Pancreas (tissue), 10 donors: ENCODE results near the gene PRDM16. TPM values are rescaled to one million over a fixed set of nuclear protein-coding genes. Genes with fewer than 3 reads are reported as not detected.

Experiments used
- ATAC-seq, 4 donors: fragments of 200-7000 bp; cut with Tn5 transposase; one replicate each; pipeline versions ENCODE4 v1.8.0 to v1.9.1; 2020; ENCODE audit warnings: mild to moderate bottlenecking in 4 of 4, moderate library complexity in 4 of 4
- DNase-seq, 6 donors: peaks; one replicate each; pipeline ENCODE4 v3.0.0-alpha.2; 2020
- FAIRE-seq: peaks from 2 replicates; lab custom pipeline; 2012; peaks lifted over from hg19 to GRCh38; lab: Jason Lieb, UNC
- H3K27ac ChIP-seq, 4 donors: fragments of 200-600 bp; sonication (generic); 1 replicate in 3 of 4; 2 replicates in 1 of 4; pipeline versions ENCODE4 v1.5.0 to v1.8.0; 2020
- H3K27me3 ChIP-seq, 4 donors: fragments of 200-600 bp; one replicate each; pipeline ENCODE4 v1.8.0; 2021
- H3K36me3 ChIP-seq, 3 donors: fragments of 200-600 bp; sonication (generic) in 1 of 3; one replicate each; pipeline versions ENCODE4 v1.5.0 to v1.8.0; 2020 to 2021
- H3K4me1 ChIP-seq, 3 donors: fragments of 200-600 bp; one replicate each; pipeline ENCODE4 v1.8.0; 2021
- H3K4me3 ChIP-seq, 4 donors: fragments of 200-600 bp; sonication (generic) in 2 of 4; one replicate each; pipeline versions ENCODE4 v1.5.0 to v1.8.0; 2020 to 2021
- H3K9me3 ChIP-seq, 4 donors: fragments of 200-600 bp; one replicate each; pipeline ENCODE4 v1.8.0; 2021
- CTCF ChIP-seq, 4 donors: fragments of 200-600 bp; sonication (generic) in 3 of 4; IDR thresholded peaks; one replicate each; pipeline versions ENCODE4 v1.5.0 to v1.8.0; 2021; ENCODE audit warnings: antibody characterized with exemption in 4 of 4
- WGBS, 2 donors: extraction: QIAGEN DNeasy Blood & Tissue Kit; methylation state at CpG; one replicate each; pipeline ENCODE4 v1.1.7; 2013; 5-methylcytosine and 5-hydroxymethylcytosine counted together
- intact Hi-C, 3 donors: fragments of 100-400 bp; cut with DNase I; formaldehyde crosslinking; loops; one replicate each; pipeline versions ENCODE4 v1.11.1 to v1.14.2; 2022
- polyA plus RNA-seq, 2 donors: library from polyadenylated mRNA; stranded (reverse); fragments of 200-250 nt; gene quantifications; one replicate each; pipeline ENCODE4 v1.2.3, GENCODE V29; 2013
- total RNA-seq, 6 donors: library from RNA; stranded (reverse); fragmentation: NEBNext Ultra II Directional in 4 of 6; extraction: Animal tissue kit (Norgen Biotek cat#: 25700) in 4 of 6; gene quantifications; one replicate each; pipeline versions ENCODE4 v1.2.1 to v1.2.4, GENCODE V29; 2021 to 2023
- donor health status: healthy with polysubstance abuse.
- donor health status: DM: no; HTN: no; CAD: no; lungs with moderate emphysema.
- donor health status: DM: no; HTN: no; CAD: no.
- donor health status: control.
- donor health status: control.
- donor health status: Bipolar disorder and iron deficiency.
- donor health status: DM: yes; HTN: yes; CAD: no.
- donor health status: DM: no; HTN: no; CAD: no.
- donor health status: DM: no; HTN: no; CAD: no.
- donor health status: DM: yes; HTN: yes; CAD: no.

The PRDM16 gene
- total and polyA plus RNA-seq, 8 donors, result 6.6 to 19.2 (median 14.9) TPM

GRCh38 chr1:3277623-3278022, 208.6 kb downstream of the PRDM16 start:
- DNase-seq, result peak in 1 of 6 donors; percentile 5
- no peaks in the 10 kb centered on the region for H3K27me3 ChIP-seq
- 91% methylated on average over 19 of the region's 19 CpGs for WGBS, 2 donors
- no peak for TF ChIP-seq CTCF (IDR thresholded peaks at IDR 0.05)
- no peak for FAIRE-seq
- H3K36me3 ChIP-seq, result no peaks in the 10 kb centered on the region
- no peaks in the 10 kb centered on the region for H3K9me3 ChIP-seq
- no peaks in the 10 kb centered on the region for H3K4me1 ChIP-seq
- intact Hi-C loops, result no loop called here
- H3K4me3 ChIP-seq, result no peak overlapping the region
- no peak overlapping the region for H3K27ac ChIP-seq
- no peak for ATAC-seq

- H3K27ac ChIP-seq, result no peak overlapping the region
- FAIRE-seq (no peak), ATAC-seq (no peak), DNase-seq (peak in 2 of 6 donors; percentile 5 to 32)
- TF ChIP-seq CTCF (IDR thresholded peaks at IDR 0.05), result no peak
- 90 to 93% methylated on average over 37 of the region's 37 CpGs for WGBS, 2 donors
- H3K27me3 ChIP-seq, result no peaks in the 10 kb centered on the region
- intact Hi-C loops, result no loop called here
- no peaks in the 10 kb centered on the region for H3K9me3 ChIP-seq
- peaks cover 0 to under 1% (median 0%) of the 10 kb centered on the region in 3 donors for H3K4me1 ChIP-seq
- H3K36me3 ChIP-seq, result no peaks in the 10 kb centered on the region
- H3K4me3 ChIP-seq, result no peak overlapping the region
Observed at GRCh38 chr1:3278416-3279181, 209.6 kb downstream of the PRDM16 start.

GRCh38 chr1:3279182-3279470, 210.1 kb downstream of the PRDM16 start:
- intact Hi-C loops, result no loop called here
- Histone ChIP-seq H3K27me3 (no peaks in the 10 kb centered on the region), H3K9me3 (no peaks in the 10 kb centered on the region), H3K4me1 (peaks cover 0 to 3% (median 0%) of the 10 kb centered on the region in 3 donors), H3K27ac (no peak overlapping the region), H3K36me3 (no peaks in the 10 kb centered on the region), H3K4me3 (no peak overlapping the region)
- peak in 1 of 6 donors; percentile 67 for DNase-seq
- no peak for ATAC-seq
- FAIRE-seq, result no peak
- 88 to 97% methylated on average over 19 of the region's 19 CpGs for WGBS, 2 donors
- TF ChIP-seq CTCF (IDR thresholded peaks at IDR 0.05), result no peak

GRCh38 chr1:3281735-3282134, 212.7 kb downstream of the PRDM16 start:
- DNase-seq, result peak in 1 of 6 donors; percentile 65
- H3K4me1 ChIP-seq, result peaks cover 0 to 3% (median 0%) of the 10 kb centered on the region in 3 donors
- H3K27ac ChIP-seq, result no peak overlapping the region
- ATAC-seq, result no peak
- no peaks in the 10 kb centered on the region for H3K36me3 ChIP-seq
- intact Hi-C loops, result loop anchor here in 2 of 3 donors (5.0 to 10.0 kb wide), 2 partner anchors 214 to 217 kb away; partner anchors contain the start of gene PRDM16 (in 2 of the 2)
- no peaks in the 10 kb centered on the region for H3K9me3 ChIP-seq
- no peak for TF ChIP-seq CTCF (IDR thresholded peaks at IDR 0.05)
- WGBS, 2 donors, result 90 to 91% methylated on average over 8 of the region's 8 CpGs
- H3K4me3 ChIP-seq, result no peak overlapping the region
- no peak for FAIRE-seq
- H3K27me3 ChIP-seq, result no peaks in the 10 kb centered on the region

- Histone ChIP-seq H3K27me3 (no peaks in the 10 kb centered on the region), H3K9me3 (no peaks in the 10 kb centered on the region), H3K27ac (no peak overlapping the region), H3K4me3 (no peak overlapping the region), H3K4me1 (peaks cover 0 to 3% (median 0%) of the 10 kb centered on the region in 3 donors), H3K36me3 (no peaks in the 10 kb centered on the region)
- ATAC-seq, result no peak
- FAIRE-seq, result no peak
- DNase-seq, result peak in 1 of 6 donors; percentile 64
- intact Hi-C loops, result loop anchor here in 2 of 3 donors (5.0 to 10.0 kb wide), 2 partner anchors 215 to 217 kb away; partner anchors contain the start of gene PRDM16 (in 2 of the 2)
- 76 to 81% methylated on average over 9 of the region's 9 CpGs for WGBS, 2 donors
- TF ChIP-seq CTCF (IDR thresholded peaks at IDR 0.05), result no peak
Observed at GRCh38 chr1:3282186-3282585, 213.2 kb downstream of the PRDM16 start.
